GM12864 (cell line): ENCODE results near the gene IKBKE.

Experiments
- DNase-seq: peaks from one replicate; pipeline ENCODE4 v3.0.0-alpha.2; 2011; ENCODE audit warnings: low read depth
- H3K4me3 ChIP-seq: 2 replicates; pipeline ENCODE4 v1.5.1; 2011; ENCODE audit warnings: mild to moderate bottlenecking, low read depth, low read length, control low read depth
- CTCF ChIP-seq: IDR thresholded peaks from 2 replicates; pipeline ENCODE4 v1.5.1; 2011; ENCODE audit warnings: low read depth, mild to moderate bottlenecking, moderate library complexity, low read length, control low read depth, inconsistent platforms; ENCODE audit errors: missing control alignments

Gene IKBKE

GRCh38 chr1:206493279-206493678 is 23.0 kb downstream of the IKBKE start:
- DNase-seq: no peak
- no peak for TF ChIP-seq CTCF
- H3K4me3 ChIP-seq: no peak overlapping the region

GRCh38 chr1:206495011-206495461 is 24.8 kb downstream of the IKBKE start:
- no peak for DNase-seq
- TF ChIP-seq CTCF: no peak
- no peak overlapping the region for H3K4me3 ChIP-seq

GRCh38 chr1:206495493-206496046 is 25.3 kb downstream of the IKBKE start:
- no peak for DNase-seq
- H3K4me3 ChIP-seq: no peak overlapping the region
- no peak for TF ChIP-seq CTCF

GRCh38 chr1:206496131-206496793 is 26.0 kb downstream of the IKBKE start:
- TF ChIP-seq CTCF: no peak
- no peak for DNase-seq
- H3K4me3 ChIP-seq: no peak overlapping the region; the same call in 1 of the 2 replicates

DNA sequence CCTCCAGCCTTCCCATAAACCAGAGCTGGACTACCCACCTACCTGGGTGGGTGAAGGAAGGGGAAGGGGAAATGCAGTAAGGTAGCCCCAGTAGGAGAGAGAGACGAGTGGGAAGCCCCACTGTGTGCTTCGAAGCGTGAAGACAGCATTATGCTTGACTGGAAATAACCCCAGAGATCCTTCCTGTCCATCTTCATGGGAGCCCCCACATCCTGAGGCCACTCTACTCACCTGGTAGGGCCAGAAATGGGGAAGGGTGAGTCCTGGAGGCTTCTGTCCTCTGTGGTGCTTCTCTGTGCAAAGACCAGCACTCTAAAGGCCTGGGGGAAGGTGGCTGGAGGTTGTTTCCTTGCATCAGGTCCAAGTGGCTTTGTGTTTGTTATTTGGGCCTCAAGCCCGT is 27.1 kb downstream of the IKBKE start:
- no peak for DNase-seq
- H3K4me3 ChIP-seq: no peak overlapping the region

DNA sequence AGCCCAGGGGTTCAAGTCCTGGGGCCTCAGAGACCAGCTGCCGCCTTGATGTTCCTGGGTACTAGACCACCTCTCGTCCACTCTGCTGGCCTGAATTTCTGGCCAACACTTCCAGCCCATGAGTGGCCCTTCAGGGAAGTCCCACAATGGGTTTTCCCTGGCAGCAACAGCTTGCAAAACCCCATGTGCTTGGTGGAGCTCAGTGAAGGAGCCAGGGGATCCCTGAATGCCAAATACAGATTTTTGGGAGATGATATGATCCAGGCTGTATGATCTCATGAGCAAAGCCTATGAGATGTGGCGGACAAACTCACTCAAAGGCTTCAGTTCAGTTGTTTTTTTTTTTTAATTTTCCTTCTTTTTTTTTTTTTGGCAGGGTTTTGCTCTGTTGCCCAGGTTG is 27.5 kb downstream of the IKBKE start:
- H3K4me3 ChIP-seq: no peak overlapping the region
- no peak for TF ChIP-seq CTCF
- DNase-seq: no peak

More for the DNA sequence above, 27.1 kb downstream of the IKBKE start:
- TF ChIP-seq CTCF: no peak

GRCh38 chr1:206498685-206499084 is 28.4 kb downstream of the IKBKE start:
- no peak for TF ChIP-seq CTCF
- DNase-seq: no peak
- no peak overlapping the region for H3K4me3 ChIP-seq
